Endothelial cell of umbilical vein (primary cell): Measurements from ENCODE around the gene MAP2K7. TPM values are rescaled to one million over a fixed set of nuclear protein-coding genes. Genes with fewer than 3 reads are reported as not detected.
A peak's percentile ranks its signal among the peaks of the same experiment; 100 is the strongest.

Experiments used
- BruUV-seq: library from RNA; stranded (reverse); fragments of 400-500 nt; replicated peaks from 2 replicates; lab custom pipeline; 2021; lab: Mats Ljungman, UMichigan
- CTCF ChIA-PET: fragments of 300-600, 350-600 bp; sonication (Branson Sonifier 250); formaldehyde crosslinking; loops from one replicate; lab custom pipeline; 2021; ENCODE audit warnings: antibody characterized with exemption, inconsistent platforms; lab: Charles Lee
- POLR2A ChIA-PET: fragments of 300-600, 350-600 bp; sonication (Branson Sonifier 250); formaldehyde crosslinking; loops from one replicate; lab custom pipeline; 2021; ENCODE audit warnings: antibody characterized with exemption, inconsistent platforms; lab: Charles Lee
- DNase-seq: peaks from one replicate; pipeline ENCODE4 v3.0.0-alpha.2; 2011; ENCODE audit warnings: low read depth, low spot score
- FAIRE-seq: peaks from 2 replicates; lab custom pipeline; 2011; peaks lifted over from hg19 to GRCh38; lab: Jason Lieb, UNC
- H2AFZ ChIP-seq: 2 replicates; pipeline ENCODE4 v1.6.0; 2012; ENCODE audit warnings: low read depth, low read length, control low read depth, inconsistent platforms
- H3K27ac ChIP-seq: 2 replicates; pipeline ENCODE4 v1.5.1; 2011; ENCODE audit warnings: low read depth, mild to moderate bottlenecking, control low read depth, low read length, moderate library complexity; ENCODE audit not compliant: insufficient read depth
- H3K27me3 ChIP-seq, 2 experiments: 2 replicates each; pipeline versions ENCODE4 v1.6.0 to v1.6.1; 2011; ENCODE audit warnings: low read length in 2 of 2, mixed read lengths in 1 of 2; ENCODE audit not compliant: control insufficient read depth in 2 of 2, insufficient read depth in 2 of 2
- H3K36me3 ChIP-seq, 2 experiments: 2 replicates in 1 of 2; 3 replicates in 1 of 2; pipeline ENCODE4 v1.5.1; 2011; ENCODE audit warnings: low read length in 2 of 2, mild to moderate bottlenecking in 1 of 2, moderate library complexity in 1 of 2; ENCODE audit not compliant: control insufficient read depth in 2 of 2, insufficient read depth in 2 of 2; ENCODE audit errors: extremely low read depth in 1 of 2
- H3K4me1 ChIP-seq: 3 replicates; pipeline ENCODE4 v1.5.1; 2011; ENCODE audit warnings: mild to moderate bottlenecking, low read length; ENCODE audit not compliant: control insufficient read depth, insufficient read depth; ENCODE audit errors: extremely low read depth
- H3K4me2 ChIP-seq: 2 replicates; pipeline ENCODE4 v1.6.1; 2011; ENCODE audit warnings: low read length, control low read depth, mixed read lengths; ENCODE audit not compliant: insufficient read depth
- H3K4me3 ChIP-seq, 3 experiments: fragments of 200-600 bp in 1 of 3; sonication (generic), shearing (Covaris generic) in 1 of 3; replicated peaks in 1 of 3; 2 replicates each; pipeline ENCODE4 v1.5.1; 2011 to 2016; ENCODE audit warnings: control low read depth in 3 of 3, low read length in 3 of 3, mild to moderate bottlenecking in 2 of 3, inconsistent platforms in 1 of 3, low read depth in 1 of 3, moderate library complexity in 1 of 3; ENCODE audit not compliant: insufficient read depth in 1 of 3
- H3K79me2 ChIP-seq: 2 replicates; pipeline ENCODE4 v1.6.0; 2012; ENCODE audit warnings: low read length, inconsistent platforms; ENCODE audit not compliant: control insufficient read depth, insufficient read depth
- H3K9ac ChIP-seq: replicated peaks from 2 replicates; pipeline ENCODE3; 2011; ENCODE audit warnings: low read length, control low read depth; ENCODE audit not compliant: insufficient read depth; ENCODE audit errors: extremely low read depth
- H3K9me1 ChIP-seq: replicated peaks from 3 replicates; pipeline ENCODE4 v1.6.0; 2011; ENCODE audit warnings: mild to moderate bottlenecking, low read length; ENCODE audit not compliant: control insufficient read depth, insufficient read depth; ENCODE audit errors: extremely low read depth
- H3K9me3 ChIP-seq: replicated peaks from 2 replicates; pipeline ENCODE4 v1.5.1; 2012; ENCODE audit warnings: low read length, inconsistent platforms; ENCODE audit not compliant: control insufficient read depth, insufficient read depth
- H4K20me1 ChIP-seq: replicated peaks from 2 replicates; pipeline ENCODE3; 2011; ENCODE audit warnings: mild to moderate bottlenecking, low read length; ENCODE audit not compliant: control insufficient read depth, insufficient read depth; ENCODE audit errors: extremely low read depth
- EZH2 ChIP-seq: IDR thresholded peaks from 2 replicates; pipeline ENCODE4 v1.6.1; 2012; ENCODE audit warnings: borderline replicate concordance, low read depth, mild to moderate bottlenecking, moderate library complexity, low read length, inconsistent platforms; ENCODE audit not compliant: severe bottlenecking
- FOS ChIP-seq: IDR thresholded peaks from 2 replicates; pipeline ENCODE4 v1.6.1; 2011; ENCODE audit warnings: mild to moderate bottlenecking, low read length, moderate library complexity, borderline replicate concordance; ENCODE audit not compliant: insufficient read depth
- JUN ChIP-seq: IDR thresholded peaks from 2 replicates; pipeline ENCODE4 v1.6.1; 2011; ENCODE audit warnings: borderline replicate concordance, low read depth; ENCODE audit not compliant: insufficient read length, insufficient read depth
- MYC ChIP-seq: IDR thresholded peaks from one replicate; pipeline ENCODE4 v1.6.1; 2011; ENCODE audit warnings: mild to moderate bottlenecking, low read depth, low read length
- dilution Hi-C: fragments of 300-500 bp; cut with MboI; formaldehyde crosslinking; loops from one replicate; pipeline ENCODE4 v1.15.0; 2019; ENCODE audit warnings: low sequenced_read_pairs; ENCODE audit not compliant: extremely low pct_ligation_motif_present
- intact Hi-C: fragments of 100-400 bp; cut with micrococcal nuclease; formaldehyde crosslinking; loops from one replicate; pipeline ENCODE4 v1.10.0; 2022
- polyA plus RNA-seq, 4 experiments: library from polyadenylated mRNA; depleted of rRNA in 3 of 4; stranded (reverse) in 3 of 4; unstranded in 1 of 4; fragments of >200 nt; gene quantifications; 2 replicates each; pipeline versions ENCODE4 v1.2.1 to v1.2.3, GENCODE V29; 2011 to 2012; ENCODE audit warnings: missing spikeins in 1 of 4
- total RNA-seq: library from RNA; stranded (reverse); gene quantifications from 2 replicates; pipeline ENCODE4 v1.2.3, GENCODE V29; 2021
- TF ChIP-seq, protein P1 (sequence below), 2 donors: IDR thresholded peaks; 1 replicate in 1 of 2; 2 replicates in 1 of 2; pipeline ENCODE4 v1.5.1; 2011; ENCODE audit warnings: low read length in 2 of 2, mild to moderate bottlenecking in 2 of 2, moderate library complexity in 2 of 2, control low read depth in 1 of 2, inconsistent platforms in 1 of 2, low read depth in 1 of 2; ENCODE audit not compliant: insufficient read depth in 1 of 2; ENCODE audit errors: extremely low read depth in 1 of 2

Gene MAP2K7
- total and polyA plus RNA-seq, 2 donors (not counting 3 experiments of a cell fraction or from before 2014, with no cell fraction given): 13.8 to 36.0 TPM

GRCh38 chr19:7953060-7953459, 49.4 kb downstream of the MAP2K7 start:
- BruUV-seq: no TSS peak
- dilution Hi-C loops: no loop called here
- no peaks in the 10 kb centered on the region for H3K36me3 ChIP-seq
- H3K9me3 ChIP-seq: no peaks in the 10 kb centered on the region
- intact Hi-C loops: no loop called here
- H3K9me1 ChIP-seq: no peaks in the 10 kb centered on the region
- H2AFZ ChIP-seq: no peak overlapping the region
- no peak for FAIRE-seq
- peak; percentile 27 for DNase-seq
- CTCF ChIA-PET: interaction anchor here (0.6 to 4.6 kb wide), 4 partner anchors 9 to 315 kb away, joined by 3 to 33 read pairs (median 6); partner anchors contain the start of gene TIMM44
- H3K9ac ChIP-seq: no peak overlapping the region
- H3K4me3 ChIP-seq: no peak overlapping the region
- peaks cover 5% of the 10 kb centered on the region for H3K4me1 ChIP-seq
- TF ChIP-seq, protein P1, sequence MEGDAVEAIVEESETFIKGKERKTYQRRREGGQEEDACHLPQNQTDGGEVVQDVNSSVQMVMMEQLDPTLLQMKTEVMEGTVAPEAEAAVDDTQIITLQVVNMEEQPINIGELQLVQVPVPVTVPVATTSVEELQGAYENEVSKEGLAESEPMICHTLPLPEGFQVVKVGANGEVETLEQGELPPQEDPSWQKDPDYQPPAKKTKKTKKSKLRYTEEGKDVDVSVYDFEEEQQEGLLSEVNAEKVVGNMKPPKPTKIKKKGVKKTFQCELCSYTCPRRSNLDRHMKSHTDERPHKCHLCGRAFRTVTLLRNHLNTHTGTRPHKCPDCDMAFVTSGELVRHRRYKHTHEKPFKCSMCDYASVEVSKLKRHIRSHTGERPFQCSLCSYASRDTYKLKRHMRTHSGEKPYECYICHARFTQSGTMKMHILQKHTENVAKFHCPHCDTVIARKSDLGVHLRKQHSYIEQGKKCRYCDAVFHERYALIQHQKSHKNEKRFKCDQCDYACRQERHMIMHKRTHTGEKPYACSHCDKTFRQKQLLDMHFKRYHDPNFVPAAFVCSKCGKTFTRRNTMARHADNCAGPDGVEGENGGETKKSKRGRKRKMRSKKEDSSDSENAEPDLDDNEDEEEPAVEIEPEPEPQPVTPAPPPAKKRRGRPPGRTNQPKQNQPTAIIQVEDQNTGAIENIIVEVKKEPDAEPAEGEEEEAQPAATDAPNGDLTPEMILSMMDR (IDR thresholded peaks at IDR 0.05; ENCODE audit: extremely low read depth in 1 of 2, insufficient read depth in 1 of 2, low read depth in 1 of 2, low read length in 2 of 2): no peak
- TF ChIP-seq MYC: no peak
- no peak for TF ChIP-seq JUN
- H3K4me2 ChIP-seq: no peak overlapping the region
- H3K27ac ChIP-seq: no peak overlapping the region
- H3K79me2 ChIP-seq: no peaks in the 10 kb centered on the region
- POLR2A ChIA-PET: interaction anchor here (1.5 kb wide), 1 partner anchor 9 kb away, joined by 4 read pairs; no protein-coding TSS in a partner anchor
- no peaks in the 10 kb centered on the region for H4K20me1 ChIP-seq
- no peaks in the 10 kb centered on the region for H3K27me3 ChIP-seq

- intact Hi-C loops: no loop called here
- Histone ChIP-seq H3K36me3 (no peaks in the 10 kb centered on the region), H2AFZ (no peak overlapping the region), H3K4me2 (no peak overlapping the region), H3K4me1 (peaks cover 5% of the 10 kb centered on the region), H4K20me1 (no peaks in the 10 kb centered on the region), H3K9ac (no peak overlapping the region), H3K9me3 (no peaks in the 10 kb centered on the region), H3K27me3 (no peaks in the 10 kb centered on the region), H3K9me1 (no peaks in the 10 kb centered on the region), H3K79me2 (no peaks in the 10 kb centered on the region), H3K4me3 (no peak overlapping the region), H3K27ac (no peak overlapping the region)
- TF ChIP-seq FOS: no peak
- TF ChIP-seq EZH2: no peak
- TF ChIP-seq JUN: no peak
- TF ChIP-seq MYC: no peak
- dilution Hi-C loops: no loop called here
- no TSS peak for BruUV-seq
- CTCF ChIA-PET: interaction anchor here (1.6 to 4.6 kb wide), 2 partner anchors 9 to 48 kb away, joined by 6 to 33 read pairs; partner anchors contain the start of gene TIMM44
- POLR2A ChIA-PET: interaction anchor here (1.5 kb wide), 1 partner anchor 9 kb away, joined by 4 read pairs; no protein-coding TSS in a partner anchor
- FAIRE-seq: no peak
- DNase-seq: no peak
Measured at GRCh38 chr19:7953576-7953975, 49.9 kb downstream of the MAP2K7 start.
